ENCODE measurements around the gene MLANA.

The MLANA gene

DNA sequence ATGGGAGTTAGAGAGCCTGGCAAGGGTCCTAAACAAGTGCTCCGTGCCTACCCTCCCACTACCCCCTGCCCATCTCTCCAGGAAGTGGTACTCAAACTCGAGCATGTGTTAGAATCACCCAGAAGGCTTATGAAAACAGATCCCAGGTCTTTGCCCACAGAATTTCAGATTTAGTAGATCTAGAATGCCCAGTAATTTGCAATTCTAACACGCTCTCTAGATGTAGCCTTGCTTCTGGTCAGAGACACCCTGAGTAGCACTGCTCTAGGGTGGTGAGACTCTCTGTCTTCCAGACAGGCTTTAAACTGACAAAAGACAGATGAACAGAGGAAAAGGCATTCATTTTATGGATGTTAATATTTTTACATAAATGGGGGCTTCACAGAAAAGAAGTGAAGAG is 37.1 kb upstream of the MLANA start:
- Histone ChIP-seq H3K4me1 (ENCODE audit: control insufficient read depth, insufficient read depth, low read length) (no peaks in the 10 kb centered on the region), H3K9me3 (ENCODE audit: control insufficient read depth, low read length) (no peaks in the 10 kb centered on the region), H3K36me3 (ENCODE audit: control insufficient read depth, insufficient read depth, low read length) (no peaks in the 10 kb centered on the region), H3K27me3 (ENCODE audit: control insufficient read depth, insufficient read depth, low read length) (no peaks in the 10 kb centered on the region), H3K4me3 (ENCODE audit: low read length) (no peak overlapping the region), H3K9ac (ENCODE audit: low read length) (no peak overlapping the region)

GRCh38 chr9:5854063-5854790 is 36.5 kb upstream of the MLANA start:
- no peaks in the 10 kb centered on the region for H3K4me1 ChIP-seq (ENCODE audit: control insufficient read depth, insufficient read depth, low read length)
- no peak overlapping the region for H3K4me3 ChIP-seq (ENCODE audit: low read length)
- H3K9me3 ChIP-seq (ENCODE audit: control insufficient read depth, low read length) = no peaks in the 10 kb centered on the region
- H3K9ac ChIP-seq (ENCODE audit: low read length) = no peak overlapping the region
- no peaks in the 10 kb centered on the region for H3K27me3 ChIP-seq (ENCODE audit: control insufficient read depth, insufficient read depth, low read length)
- H3K36me3 ChIP-seq (ENCODE audit: control insufficient read depth, insufficient read depth, low read length) = no peaks in the 10 kb centered on the region

DNA sequence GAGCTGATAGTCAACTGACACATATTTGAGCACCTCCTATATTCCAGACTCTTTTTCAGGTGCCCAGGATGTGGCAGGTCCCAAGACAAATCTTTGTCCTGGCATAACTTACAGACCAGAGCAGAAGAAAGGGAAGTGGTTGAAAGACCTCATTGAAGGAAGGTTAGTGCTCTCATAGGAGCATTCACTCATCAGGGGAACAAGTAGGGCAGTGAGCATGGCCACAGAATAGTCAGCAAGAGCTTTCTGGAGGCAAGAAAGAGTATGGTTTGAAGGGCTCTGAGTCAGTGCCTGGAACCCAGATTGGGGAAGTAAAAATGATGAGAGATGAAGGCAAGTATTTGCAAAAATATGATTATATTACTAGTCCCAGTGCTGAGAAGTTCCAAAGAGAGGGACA is 32.8 kb upstream of the MLANA start:
- Histone ChIP-seq H3K4me1 (ENCODE audit: control insufficient read depth, insufficient read depth, low read length) (peaks cover 6% of the 10 kb centered on the region), H3K9ac (ENCODE audit: low read length) (no peak overlapping the region), H3K4me3 (ENCODE audit: low read length) (no peak overlapping the region), H3K36me3 (ENCODE audit: control insufficient read depth, insufficient read depth, low read length) (no peaks in the 10 kb centered on the region), H3K27me3 (ENCODE audit: control insufficient read depth, insufficient read depth, low read length) (no peaks in the 10 kb centered on the region), H3K9me3 (ENCODE audit: control insufficient read depth, low read length) (no peaks in the 10 kb centered on the region)

- no peak overlapping the region for H3K4me3 ChIP-seq (ENCODE audit: low read length)
- no peaks in the 10 kb centered on the region for H3K27me3 ChIP-seq (ENCODE audit: control insufficient read depth, insufficient read depth, low read length)
- no peaks in the 10 kb centered on the region for H3K36me3 ChIP-seq (ENCODE audit: control insufficient read depth, insufficient read depth, low read length)
- no peaks in the 10 kb centered on the region for H3K9me3 ChIP-seq (ENCODE audit: control insufficient read depth, low read length)
- H3K9ac ChIP-seq (ENCODE audit: low read length) = no peak overlapping the region
- H3K4me1 ChIP-seq (ENCODE audit: control insufficient read depth, insufficient read depth, low read length) = peaks cover 13% of the 10 kb centered on the region
These were observed 31.9 kb upstream of the MLANA start for GRCh38 chr9:5858833-5859232.

DNA sequence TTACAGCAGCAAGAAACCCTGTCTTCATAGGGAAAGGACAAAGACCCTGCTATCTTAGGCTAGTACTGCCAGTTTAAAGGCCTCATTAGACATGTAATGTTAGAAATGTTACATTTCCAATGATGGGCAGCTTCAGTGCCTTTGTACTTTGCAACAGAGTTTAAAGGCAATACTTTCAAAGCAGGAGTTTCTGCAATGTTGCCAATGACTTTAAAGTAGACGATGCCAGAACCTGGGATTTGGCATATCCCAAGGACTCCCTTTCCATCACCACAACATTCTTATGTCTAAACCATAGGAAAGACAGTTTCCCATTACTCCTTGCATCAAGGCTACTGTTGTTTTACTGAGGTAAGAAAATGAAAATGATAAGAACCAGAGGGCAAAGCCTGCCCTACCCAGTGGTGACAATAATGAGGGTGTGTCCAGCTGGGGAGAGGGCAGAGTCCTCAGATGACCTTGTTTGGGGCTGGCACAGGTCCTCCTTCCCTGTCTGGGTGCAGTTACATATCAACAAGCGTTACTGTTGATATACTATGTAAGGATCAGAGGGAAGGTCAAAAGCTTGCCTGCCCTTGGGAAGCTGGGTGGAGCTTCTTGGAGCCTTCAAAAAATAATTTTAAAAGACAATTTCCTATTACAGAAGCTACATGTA is 27.5 kb upstream of the MLANA start:
- no peaks in the 10 kb centered on the region for H3K9me3 ChIP-seq (ENCODE audit: control insufficient read depth, low read length)
- no peaks in the 10 kb centered on the region for H3K36me3 ChIP-seq (ENCODE audit: control insufficient read depth, insufficient read depth, low read length)
- peaks cover 21% of the 10 kb centered on the region for H3K4me1 ChIP-seq (ENCODE audit: control insufficient read depth, insufficient read depth, low read length)
- H3K4me3 ChIP-seq (ENCODE audit: low read length) = no peak overlapping the region
- H3K27me3 ChIP-seq (ENCODE audit: control insufficient read depth, insufficient read depth, low read length) = no peaks in the 10 kb centered on the region
- H3K9ac ChIP-seq (ENCODE audit: low read length) = no peak overlapping the region

DNA sequence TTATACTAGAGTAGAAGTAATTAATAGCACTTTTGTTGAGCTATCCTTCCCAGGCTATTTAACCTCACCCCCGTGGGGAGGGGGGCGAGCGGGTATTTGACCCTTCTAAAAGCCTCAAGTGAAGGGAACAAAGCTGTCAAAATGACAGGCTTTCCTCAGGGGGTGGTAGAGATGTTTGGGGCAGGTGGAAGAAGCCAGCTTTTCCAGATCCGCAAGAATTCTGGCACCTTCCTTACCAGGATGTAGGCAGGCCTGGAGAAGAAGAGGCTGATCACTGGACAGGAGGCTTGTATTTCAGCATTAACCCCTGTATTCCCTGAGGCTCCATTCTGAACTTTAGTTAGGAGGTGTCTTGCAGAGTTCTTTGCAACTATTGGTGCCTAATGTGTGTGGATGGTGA is 26.2 kb upstream of the MLANA start:
- Histone ChIP-seq H3K36me3 (ENCODE audit: control insufficient read depth, insufficient read depth, low read length) (no peaks in the 10 kb centered on the region), H3K27me3 (ENCODE audit: control insufficient read depth, insufficient read depth, low read length) (no peaks in the 10 kb centered on the region), H3K9ac (ENCODE audit: low read length) (no peak overlapping the region), H3K9me3 (ENCODE audit: control insufficient read depth, low read length) (no peaks in the 10 kb centered on the region), H3K4me1 (ENCODE audit: control insufficient read depth, insufficient read depth, low read length) (peaks cover 21% of the 10 kb centered on the region), H3K4me3 (ENCODE audit: low read length) (no peak overlapping the region)

DNA sequence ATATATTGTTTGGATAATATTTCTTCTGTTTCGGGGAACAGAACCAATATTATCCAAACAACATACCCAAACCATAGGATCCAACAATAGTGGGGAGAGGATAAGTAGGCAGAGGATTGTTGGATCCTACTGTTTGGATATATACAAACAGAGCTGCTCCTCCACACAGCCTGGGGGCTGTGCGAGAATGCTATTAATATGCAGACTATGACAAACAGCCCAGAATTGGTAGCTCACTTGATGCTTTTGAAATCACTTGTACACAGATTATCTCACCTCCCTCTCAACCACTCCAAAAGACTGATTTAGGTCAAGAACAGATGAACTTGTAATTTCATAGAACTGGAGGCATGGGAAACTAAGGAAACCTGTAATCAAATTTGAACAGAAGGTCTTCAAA is 24.4 kb upstream of the MLANA start:
- Histone ChIP-seq H3K9me3 (ENCODE audit: control insufficient read depth, low read length) (no peaks in the 10 kb centered on the region), H3K4me1 (ENCODE audit: control insufficient read depth, insufficient read depth, low read length) (peaks cover 21% of the 10 kb centered on the region), H3K27me3 (ENCODE audit: control insufficient read depth, insufficient read depth, low read length) (no peaks in the 10 kb centered on the region)

GRCh38 chr9:5866685-5867084 is 24.0 kb upstream of the MLANA start:
- no peaks in the 10 kb centered on the region for H3K36me3 ChIP-seq (ENCODE audit: control insufficient read depth, insufficient read depth, low read length)
- peaks cover 21% of the 10 kb centered on the region for H3K4me1 ChIP-seq (ENCODE audit: control insufficient read depth, insufficient read depth, low read length)
- no peak overlapping the region for H3K4me3 ChIP-seq (ENCODE audit: low read length)
- H3K9me3 ChIP-seq (ENCODE audit: control insufficient read depth, low read length) = no peaks in the 10 kb centered on the region
- no peaks in the 10 kb centered on the region for H3K27me3 ChIP-seq (ENCODE audit: control insufficient read depth, insufficient read depth, low read length)
- H3K9ac ChIP-seq (ENCODE audit: low read length) = no peak overlapping the region

More for the DNA sequence above, 24.4 kb upstream of the MLANA start:
- Histone ChIP-seq H3K36me3 (ENCODE audit: control insufficient read depth, insufficient read depth, low read length) (no peaks in the 10 kb centered on the region), H3K4me3 (ENCODE audit: low read length) (no peak overlapping the region), H3K9ac (ENCODE audit: low read length) (no peak overlapping the region)

DNA sequence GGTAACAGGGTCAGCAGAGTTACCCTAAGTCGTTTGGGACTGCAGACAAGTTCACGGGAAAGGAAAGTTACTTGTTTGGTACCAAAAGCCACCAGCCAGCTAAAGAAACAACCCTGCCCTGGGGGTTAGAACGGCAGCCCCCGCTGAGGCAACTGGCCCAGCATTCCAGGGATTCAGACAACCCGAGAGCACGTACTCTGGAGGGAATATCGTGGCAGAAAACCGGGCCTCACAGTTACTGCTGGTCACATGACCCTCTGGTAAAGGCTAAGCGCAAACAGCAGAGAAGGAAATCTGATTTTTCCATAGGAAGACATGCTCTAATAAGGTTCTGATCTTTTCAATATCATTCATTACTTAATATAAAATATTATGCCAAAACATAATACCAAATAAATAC is 22.5 kb upstream of the MLANA start:
- Histone ChIP-seq H3K27me3 (ENCODE audit: control insufficient read depth, insufficient read depth, low read length) (no peaks in the 10 kb centered on the region), H3K9me3 (ENCODE audit: control insufficient read depth, low read length) (no peaks in the 10 kb centered on the region), H3K9ac (ENCODE audit: low read length) (no peak overlapping the region), H3K4me1 (ENCODE audit: control insufficient read depth, insufficient read depth, low read length) (peaks cover 12% of the 10 kb centered on the region), H3K4me3 (ENCODE audit: low read length) (no peak overlapping the region), H3K36me3 (ENCODE audit: control insufficient read depth, insufficient read depth, low read length) (no peaks in the 10 kb centered on the region)

DNA sequence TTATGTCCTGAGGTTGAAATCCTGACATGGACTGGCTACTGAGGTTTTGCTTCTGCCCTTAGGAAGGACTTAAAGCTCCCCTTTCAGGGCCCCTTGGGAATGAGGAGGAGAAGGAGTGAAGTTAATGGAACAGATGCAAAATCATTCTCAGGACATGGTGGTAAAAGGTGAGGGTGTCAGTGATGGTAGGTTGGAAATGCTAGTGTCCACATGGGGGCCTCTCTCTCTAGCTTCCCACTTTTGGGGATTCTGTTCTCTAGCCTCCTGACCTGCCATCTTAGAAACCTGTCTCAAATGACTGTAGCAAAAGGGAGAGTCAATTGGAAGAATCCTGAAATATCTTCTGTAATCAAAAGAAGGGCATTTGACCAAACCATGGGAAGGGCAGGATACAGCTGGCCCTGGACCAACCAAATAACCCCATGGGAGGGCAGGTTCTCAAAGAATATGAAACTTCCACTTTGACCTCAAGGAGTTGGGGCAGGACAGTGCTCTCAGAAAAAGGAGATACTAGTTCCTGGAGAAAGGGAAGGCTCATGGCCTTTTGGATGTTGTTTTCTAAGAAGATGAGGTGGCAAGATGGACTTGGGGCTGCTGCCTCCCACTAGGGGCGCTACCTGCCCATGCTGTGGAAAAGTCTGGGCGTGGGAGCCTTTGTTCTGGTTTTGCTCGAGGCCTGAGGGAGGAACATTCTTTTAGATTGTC is 21.2 kb upstream of the MLANA start:
- Histone ChIP-seq H3K27me3 (ENCODE audit: control insufficient read depth, insufficient read depth, low read length) (no peaks in the 10 kb centered on the region), H3K36me3 (ENCODE audit: control insufficient read depth, insufficient read depth, low read length) (no peaks in the 10 kb centered on the region), H3K4me1 (ENCODE audit: control insufficient read depth, insufficient read depth, low read length) (peaks cover 2% of the 10 kb centered on the region), H3K9me3 (ENCODE audit: control insufficient read depth, low read length) (no peaks in the 10 kb centered on the region), H3K9ac (ENCODE audit: low read length) (no peak overlapping the region), H3K4me3 (ENCODE audit: low read length) (no peak overlapping the region)

GRCh38 chr9:5870020-5870339 is 20.7 kb upstream of the MLANA start:
- no peaks in the 10 kb centered on the region for H3K4me1 ChIP-seq (ENCODE audit: control insufficient read depth, insufficient read depth, low read length)
- H3K4me3 ChIP-seq (ENCODE audit: low read length) = no peak overlapping the region
- H3K36me3 ChIP-seq (ENCODE audit: control insufficient read depth, insufficient read depth, low read length) = no peaks in the 10 kb centered on the region
- no peaks in the 10 kb centered on the region for H3K27me3 ChIP-seq (ENCODE audit: control insufficient read depth, insufficient read depth, low read length)
- H3K9me3 ChIP-seq (ENCODE audit: control insufficient read depth, low read length) = no peaks in the 10 kb centered on the region
- no peak overlapping the region for H3K9ac ChIP-seq (ENCODE audit: low read length)

- no peaks in the 10 kb centered on the region for H3K9me3 ChIP-seq (ENCODE audit: control insufficient read depth, low read length)
- no peaks in the 10 kb centered on the region for H3K4me1 ChIP-seq (ENCODE audit: control insufficient read depth, insufficient read depth, low read length)
- no peak overlapping the region for H3K4me3 ChIP-seq (ENCODE audit: low read length)
- no peaks in the 10 kb centered on the region for H3K36me3 ChIP-seq (ENCODE audit: control insufficient read depth, insufficient read depth, low read length)
- H3K9ac ChIP-seq (ENCODE audit: low read length) = no peak overlapping the region
- no peaks in the 10 kb centered on the region for H3K27me3 ChIP-seq (ENCODE audit: control insufficient read depth, insufficient read depth, low read length)
These were observed 20.0 kb upstream of the MLANA start for GRCh38 chr9:5870691-5871090.
